AG10803 (cell line): ENCODE data around the gene SLC25A38.

Experiments
- DNase-seq: peaks from one replicate; pipeline ENCODE4 v3.0.0; 2010; ENCODE audit warnings: low read depth
- H3K4me3 ChIP-seq: 2 replicates; pipeline ENCODE4 v1.5.1; 2011; ENCODE audit warnings: mild to moderate bottlenecking, low read length, control low read depth
- TF ChIP-seq, protein P1 (sequence below): conservative IDR thresholded peaks from 2 replicates; pipeline ENCODE4 v1.5.1; 2011; ENCODE audit warnings: mild to moderate bottlenecking, low read length, control low read depth, inconsistent platforms

The SLC25A38 gene

DNA sequence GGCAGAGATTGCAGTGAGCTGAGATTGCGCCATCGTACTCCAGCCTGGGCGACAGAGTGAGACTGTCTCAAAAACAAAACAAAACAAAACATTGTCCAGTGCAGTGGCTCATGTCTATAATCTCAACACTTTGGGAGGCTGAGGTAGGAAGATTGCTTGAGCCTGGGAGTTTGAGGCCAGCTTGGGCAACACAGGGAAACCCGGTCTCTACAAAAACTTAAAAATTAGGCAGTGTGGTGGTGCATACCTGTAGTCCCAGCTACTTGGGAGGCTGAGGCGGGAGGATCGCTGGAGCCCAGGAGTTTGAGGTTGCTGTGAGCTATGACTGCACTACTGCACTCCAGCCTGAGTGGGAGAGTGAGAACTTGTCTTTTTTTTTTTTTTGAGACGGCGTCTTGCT lies 57.1 kb downstream of the SLC25A38 start:
- TF ChIP-seq, protein P1, sequence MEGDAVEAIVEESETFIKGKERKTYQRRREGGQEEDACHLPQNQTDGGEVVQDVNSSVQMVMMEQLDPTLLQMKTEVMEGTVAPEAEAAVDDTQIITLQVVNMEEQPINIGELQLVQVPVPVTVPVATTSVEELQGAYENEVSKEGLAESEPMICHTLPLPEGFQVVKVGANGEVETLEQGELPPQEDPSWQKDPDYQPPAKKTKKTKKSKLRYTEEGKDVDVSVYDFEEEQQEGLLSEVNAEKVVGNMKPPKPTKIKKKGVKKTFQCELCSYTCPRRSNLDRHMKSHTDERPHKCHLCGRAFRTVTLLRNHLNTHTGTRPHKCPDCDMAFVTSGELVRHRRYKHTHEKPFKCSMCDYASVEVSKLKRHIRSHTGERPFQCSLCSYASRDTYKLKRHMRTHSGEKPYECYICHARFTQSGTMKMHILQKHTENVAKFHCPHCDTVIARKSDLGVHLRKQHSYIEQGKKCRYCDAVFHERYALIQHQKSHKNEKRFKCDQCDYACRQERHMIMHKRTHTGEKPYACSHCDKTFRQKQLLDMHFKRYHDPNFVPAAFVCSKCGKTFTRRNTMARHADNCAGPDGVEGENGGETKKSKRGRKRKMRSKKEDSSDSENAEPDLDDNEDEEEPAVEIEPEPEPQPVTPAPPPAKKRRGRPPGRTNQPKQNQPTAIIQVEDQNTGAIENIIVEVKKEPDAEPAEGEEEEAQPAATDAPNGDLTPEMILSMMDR: no peak
- no peak overlapping the region for H3K4me3 ChIP-seq
- DNase-seq: no peak

DNA sequence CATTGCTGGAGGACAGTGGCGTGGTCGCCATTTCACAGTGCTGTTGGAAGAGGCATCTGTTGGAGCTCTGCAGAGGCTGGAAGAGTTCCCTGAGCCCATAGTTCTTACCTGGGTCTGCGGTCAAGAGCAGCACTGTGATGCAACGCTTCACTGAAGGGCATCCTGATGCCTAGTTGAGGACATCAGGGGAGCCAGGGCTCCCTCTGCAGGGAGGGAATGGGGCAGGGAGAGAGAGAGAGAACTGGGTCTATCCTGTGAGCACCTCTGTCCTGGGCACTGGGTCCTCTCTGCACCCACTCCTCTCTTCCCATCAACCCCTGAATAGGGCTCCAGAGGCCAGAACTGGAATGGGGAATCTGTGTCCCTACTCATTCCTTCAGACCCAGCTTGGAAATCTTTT lies 60.4 kb downstream of the SLC25A38 start:
- DNase-seq: no peak
- H3K4me3 ChIP-seq: no peak overlapping the region
- TF ChIP-seq, protein P1: no peak

DNA sequence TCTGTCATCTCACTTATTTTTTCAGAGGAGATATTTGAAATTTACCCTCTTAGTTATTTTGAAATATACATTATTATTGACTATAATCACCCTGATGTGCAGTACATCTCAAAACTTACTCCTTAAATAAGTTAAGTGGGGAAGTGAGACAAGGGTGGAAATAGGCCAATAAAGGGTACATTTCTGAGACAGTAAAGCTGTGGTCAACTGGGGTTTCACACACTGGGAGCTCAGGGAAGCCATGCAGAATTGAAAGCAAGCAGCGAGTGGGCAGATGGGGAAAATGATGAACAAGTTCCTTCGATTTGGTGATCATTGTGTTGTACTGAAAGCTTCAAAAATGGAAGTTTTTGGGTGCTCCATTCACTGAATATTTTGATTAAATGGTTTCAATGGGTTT lies 62.8 kb downstream of the SLC25A38 start:
- TF ChIP-seq, protein P1: no peak
- no peak overlapping the region for H3K4me3 ChIP-seq
- DNase-seq: no peak

DNA sequence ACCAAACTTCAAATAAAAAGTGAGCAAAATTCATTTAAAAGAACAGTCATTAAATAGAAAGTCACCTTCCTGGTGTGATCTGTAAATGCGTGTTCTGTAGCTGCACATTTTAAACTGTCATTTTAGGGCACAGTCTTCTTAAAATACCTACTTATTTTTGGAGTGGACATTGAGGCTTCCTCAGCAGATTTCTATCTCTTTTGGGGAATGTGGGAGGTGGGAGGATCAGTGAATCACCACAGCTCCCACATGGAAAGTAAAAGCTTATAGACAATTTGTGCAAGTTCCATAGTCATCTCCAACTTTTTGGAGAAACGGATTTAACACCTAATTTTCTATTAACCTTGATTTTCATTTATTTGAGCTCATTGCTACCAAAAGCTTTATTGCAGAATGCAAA lies 63.3 kb downstream of the SLC25A38 start:
- no peak for DNase-seq
- H3K4me3 ChIP-seq: no peak overlapping the region
- TF ChIP-seq, protein P1: no peak
